Activated B cell treated with CpG ODN at 0.5 μM for 24 hours (primary cell): ENCODE results near the gene CADM4. TPM values are rescaled to one million over a fixed set of nuclear protein-coding genes. Genes with fewer than 3 reads are reported as not detected.

Experiments
- ATAC-seq: fragments of 200-7000 bp; cut with Tn5 transposase; one replicate; pipeline ENCODE4 v1.10.0; 2021; ENCODE audit warnings: low read depth, mild to moderate bottlenecking, moderate library complexity
- CTCF ChIA-PET: fragments of 350-600 bp; sonication (Branson Sonifier 250); formaldehyde crosslinking; loops from one replicate; lab custom pipeline; 2021; ENCODE audit warnings: antibody characterized with exemption; lab: Charles Lee
- POLR2A ChIA-PET: fragments of 350-600 bp; sonication (Branson Sonifier 250); formaldehyde crosslinking; loops from one replicate; lab custom pipeline; 2021; ENCODE audit warnings: antibody characterized with exemption; lab: Charles Lee
- DNase-seq: peaks from one replicate; pipeline ENCODE4 v3.0.0; 2022
- H3K27ac Mint-ChIP-seq: one replicate; pipeline ENCODE4 v1.8.0; 2020; ENCODE audit warnings: mixed read lengths
- H3K27me3 Mint-ChIP-seq: one replicate; pipeline ENCODE4 v1.8.0; 2021; ENCODE audit warnings: mixed read lengths
- H3K36me3 Mint-ChIP-seq: one replicate; pipeline ENCODE4 v1.8.0; 2021; ENCODE audit warnings: low read depth, mixed read lengths
- H3K4me1 Mint-ChIP-seq: one replicate; pipeline ENCODE4 v1.8.0; 2021; ENCODE audit warnings: mixed read lengths
- H3K4me3 Mint-ChIP-seq: one replicate; pipeline ENCODE4 v1.8.0; 2020; ENCODE audit warnings: mild to moderate bottlenecking, mixed read lengths
- H3K9me3 Mint-ChIP-seq: one replicate; pipeline ENCODE4 v1.8.0; 2020; ENCODE audit warnings: mixed read lengths
- CTCF ChIP-seq: fragments of 200-600 bp; IDR thresholded peaks from one replicate; pipeline ENCODE4 v1.8.0; 2022; ENCODE audit warnings: antibody characterized with exemption, mild to moderate bottlenecking
- intact Hi-C: fragments of 100-400 bp; cut with micrococcal nuclease; formaldehyde crosslinking; loops from one replicate; pipeline ENCODE4 v1.15.1; 2024
- total RNA-seq: library from RNA; stranded (reverse); gene quantifications from 2 replicates; pipeline ENCODE4 v1.2.3, GENCODE V29; 2022

The CADM4 gene
- 0.95 TPM in 1 of 2 replicates, not detected in the other for total RNA-seq

GRCh38 chr19:43639519-43640423 is at the start of gene CADM4:
Gene CADM4 (minus strand): TSS chr19:43639850. CDS start chr19:43639790, 60 bp downstream.
- ChIA-PET CTCF (interaction anchor here (0.7 kb wide), 1 partner anchor 170 kb away, joined by 4 read pairs; no protein-coding TSS in a partner anchor), POLR2A (no interaction called here)
- Mint-ChIP-seq H3K4me3 (peak within 1 kb of the TSS; percentile 80), H3K9me3 (no peaks in the 10 kb centered on the region), H3K4me1 (peaks cover 23% of the 10 kb centered on the region), H3K27ac (no peak within 1 kb of the TSS), H3K27me3 (peaks cover 34% of the 10 kb centered on the region), H3K36me3 (no peaks in the 10 kb centered on the region)
- no peak for TF ChIP-seq CTCF
- DNase-seq (peak; percentile 49), ATAC-seq (peak; percentile 85)
- intact Hi-C loops, result loop anchor here (5.0 kb wide), 1 partner anchor 42 kb away; the partner anchor contains the start of genes IRGQ and ZNF576

GRCh38 chr19:43688059-43688701 is 48.5 kb upstream of the CADM4 start:
- ChIA-PET POLR2A (no interaction called here), CTCF (no interaction called here)
- H3K9me3 Mint-ChIP-seq, result peaks cover 19% of the 10 kb centered on the region
- H3K36me3 Mint-ChIP-seq, result no peaks in the 10 kb centered on the region
- TF ChIP-seq CTCF, result no peak
- peaks cover 3% of the 10 kb centered on the region for H3K27me3 Mint-ChIP-seq
- no peak overlapping the region for H3K27ac Mint-ChIP-seq
- H3K4me3 Mint-ChIP-seq, result no peak overlapping the region
- ATAC-seq (no peak), DNase-seq (no peak)
- intact Hi-C loops, result no loop called here
- H3K4me1 Mint-ChIP-seq, result no peaks in the 10 kb centered on the region

GRCh38 chr19:43687660-43687997 is 48.0 kb upstream of the CADM4 start:
- CTCF ChIA-PET, result no interaction called here
- POLR2A ChIA-PET, result interaction anchor here (1.2 kb wide), 1 partner anchor 155 kb away, joined by 4 read pairs; the partner anchor contains the start of gene ZNF575
- no peak for TF ChIP-seq CTCF
- Mint-ChIP-seq H3K36me3 (no peaks in the 10 kb centered on the region), H3K9me3 (peaks cover 17% of the 10 kb centered on the region), H3K27me3 (no peaks in the 10 kb centered on the region), H3K4me3 (no peak overlapping the region), H3K4me1 (no peaks in the 10 kb centered on the region), H3K27ac (no peak overlapping the region)
- ATAC-seq, result no peak
- intact Hi-C loops, result no loop called here
- no peak for DNase-seq

GRCh38 chr19:43684326-43684725 is 44.7 kb upstream of the CADM4 start:
- no peaks in the 10 kb centered on the region for H3K27me3 Mint-ChIP-seq
- no peak overlapping the region for H3K4me3 Mint-ChIP-seq
- ChIA-PET POLR2A (no interaction called here), CTCF (no interaction called here)
- H3K9me3 Mint-ChIP-seq, result no peaks in the 10 kb centered on the region
- ATAC-seq (no peak), DNase-seq (no peak)
- H3K27ac Mint-ChIP-seq, result no peak overlapping the region
- intact Hi-C loops, result no loop called here
- TF ChIP-seq CTCF, result no peak
- no peaks in the 10 kb centered on the region for H3K4me1 Mint-ChIP-seq
- H3K36me3 Mint-ChIP-seq, result no peaks in the 10 kb centered on the region

GRCh38 chr19:43683905-43684304 is 44.3 kb upstream of the CADM4 start:
- Mint-ChIP-seq H3K36me3 (no peaks in the 10 kb centered on the region), H3K27ac (no peak overlapping the region), H3K4me1 (no peaks in the 10 kb centered on the region), H3K9me3 (no peaks in the 10 kb centered on the region), H3K27me3 (no peaks in the 10 kb centered on the region), H3K4me3 (no peak overlapping the region)
- intact Hi-C loops, result no loop called here
- DNase-seq, result no peak
- POLR2A ChIA-PET, result no interaction called here
- no peak for TF ChIP-seq CTCF
- ATAC-seq, result no peak
- CTCF ChIA-PET, result no interaction called here
